PC-3 (cell line): ENCODE data around the gene PTH1R.

Source experiments
- CTCF ChIP-seq: fragments of 300-600 bp; sonication (generic); conservative IDR thresholded peaks from 2 replicates; pipeline ENCODE4 v1.5.1; 2017; ENCODE audit warnings: antibody characterized with exemption, low read depth, mild to moderate bottlenecking, low read length
- EZH2 ChIP-seq: fragments of 300-600 bp; sonication (generic); IDR thresholded peaks from one replicate; pipeline ENCODE4 v1.6.1; 2017; ENCODE audit warnings: antibody characterized with exemption, mild to moderate bottlenecking, low read length; ENCODE audit not compliant: unreplicated experiment
- EZH2phosphoT487 ChIP-seq: fragments of 300-600 bp; sonication (generic); IDR thresholded peaks from 2 replicates; pipeline ENCODE4 v1.6.1; 2018; ENCODE audit warnings: mild to moderate bottlenecking, antibody characterized with exemption, low read length, borderline replicate concordance

- TF ChIP-seq CTCF (no peak), EZH2 (no peak), EZH2phosphoT487 (no peak)
Observed at GRCh38 chr3:46903341-46904302, 26.1 kb downstream of the PTH1R start.
